ENCODE results near the gene ATL1.

ATL1 gene

DNA sequence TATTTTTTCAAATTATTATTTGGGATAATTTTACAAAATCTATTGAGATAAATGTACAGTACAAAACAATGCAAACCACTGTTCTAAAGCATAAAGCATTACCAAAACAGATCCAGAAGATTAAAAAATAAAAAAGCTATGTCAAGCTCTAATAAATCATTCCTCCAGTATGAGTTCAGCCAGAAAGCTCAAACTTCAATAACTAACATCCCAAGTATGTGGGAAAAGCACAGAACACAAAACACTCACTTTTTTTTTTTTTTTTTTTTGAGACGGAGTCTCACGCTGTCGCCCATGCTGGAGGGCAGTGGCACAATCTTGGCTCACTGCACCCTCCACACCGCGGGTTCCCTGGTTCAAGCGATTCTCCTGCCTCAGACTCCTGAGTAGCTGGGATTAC, 96.8 kb downstream of the ATL1 start:
- Histone ChIP-seq H3K27ac (ENCODE audit: extremely low read depth, low read depth, low read length) (no peak overlapping the region), H3K4me3 (ENCODE audit: low read depth, low read length) (no peak overlapping the region), H3K4me1 (ENCODE audit: control insufficient read depth, insufficient read depth, low read length) (peaks cover 14% of the 10 kb centered on the region), H3K36me3 (ENCODE audit: control insufficient read depth in 2 of 2, insufficient read depth in 1 of 2, low read length in 2 of 2) (peaks cover 0 to 12% of the 10 kb centered on the region in 2 experiments; a peak in 2 of 3 replicates), H3K9me3 (ENCODE audit: control insufficient read depth, insufficient read depth, low read depth, low read length) (no peaks in the 10 kb centered on the region)
- POLR2A ChIA-PET = interaction anchor here (0.5 to 0.8 kb wide), 3 partner anchors 10 to 97 kb away, joined by 3 to 4 read pairs (median 3); partner anchors contain the start of genes ATL1 and SAV1
- CTCF ChIA-PET = interaction anchor here (0.7 to 1.2 kb wide), 3 partner anchors 118 to 203 kb away, joined by 3 read pairs; no protein-coding TSS in a partner anchor
- TF ChIP-seq ZNF830 (tag by site-specific recombination; IDR thresholded peaks at IDR 0.05; ENCODE audit: low read depth) (no peak), KLF8 (tag by site-specific recombination; IDR thresholded peaks at IDR 0.05) (no peak), ZNF202 (tag by site-specific recombination; IDR thresholded peaks at IDR 0.05; ENCODE audit: borderline replicate concordance) (no peak), ZNF704 (tag by site-specific recombination; IDR thresholded peaks at IDR 0.05) (no peak), ZNF19 (tag by site-specific recombination; IDR thresholded peaks at IDR 0.05; ENCODE audit: low read depth) (no peak), PATZ1 (tag by site-specific recombination; IDR thresholded peaks at IDR 0.05) (no peak), SALL2 (tag by site-specific recombination; IDR thresholded peaks at IDR 0.05; ENCODE audit: borderline replicate concordance) (no peak), ZNF391 (tag by site-specific recombination; IDR thresholded peaks at IDR 0.05; ENCODE audit: borderline replicate concordance, low read depth) (no peak), ZNF433 (tag by site-specific recombination; IDR thresholded peaks at IDR 0.05; ENCODE audit: low read depth) (no peak), ZNF37A (tag by site-specific recombination; IDR thresholded peaks at IDR 0.05) (no peak)
- TF ChIP-seq, protein P1, sequence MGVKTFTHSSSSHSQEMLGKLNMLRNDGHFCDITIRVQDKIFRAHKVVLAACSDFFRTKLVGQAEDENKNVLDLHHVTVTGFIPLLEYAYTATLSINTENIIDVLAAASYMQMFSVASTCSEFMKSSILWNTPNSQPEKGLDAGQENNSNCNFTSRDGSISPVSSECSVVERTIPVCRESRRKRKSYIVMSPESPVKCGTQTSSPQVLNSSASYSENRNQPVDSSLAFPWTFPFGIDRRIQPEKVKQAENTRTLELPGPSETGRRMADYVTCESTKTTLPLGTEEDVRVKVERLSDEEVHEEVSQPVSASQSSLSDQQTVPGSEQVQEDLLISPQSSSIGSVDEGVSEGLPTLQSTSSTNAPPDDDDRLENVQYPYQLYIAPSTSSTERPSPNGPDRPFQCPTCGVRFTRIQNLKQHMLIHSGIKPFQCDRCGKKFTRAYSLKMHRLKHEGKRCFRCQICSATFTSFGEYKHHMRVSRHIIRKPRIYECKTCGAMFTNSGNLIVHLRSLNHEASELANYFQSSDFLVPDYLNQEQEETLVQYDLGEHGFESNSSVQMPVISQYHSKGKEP (tag by site-specific recombination; IDR thresholded peaks at IDR 0.05) = no peak

- CTCF ChIA-PET = interaction anchor here (1.0 to 1.1 kb wide), 2 partner anchors 56 to 202 kb away, joined by 3 read pairs; no protein-coding TSS in a partner anchor
- Histone ChIP-seq H3K27ac (ENCODE audit: extremely low read depth, low read depth, low read length) (no peak overlapping the region), H3K4me3 (ENCODE audit: low read depth, low read length) (no peak overlapping the region), H3K4me1 (ENCODE audit: control insufficient read depth, insufficient read depth, low read length) (peaks cover 14% of the 10 kb centered on the region), H3K36me3 (ENCODE audit: control insufficient read depth in 2 of 2, insufficient read depth in 1 of 2, low read length in 2 of 2) (peaks cover 0 to 14% of the 10 kb centered on the region in 2 experiments), H3K9me3 (ENCODE audit: control insufficient read depth, insufficient read depth, low read depth, low read length) (no peaks in the 10 kb centered on the region)
- POLR2A ChIA-PET = interaction anchor here (1.0 kb wide), 1 partner anchor 18 kb away, joined by 3 read pairs; no protein-coding TSS in a partner anchor
- TF ChIP-seq ZNF549 (tag by site-specific recombination; IDR thresholded peaks at IDR 0.05) (no peak), ZNF366 (tag by site-specific recombination; conservative IDR thresholded peaks at IDR 0.05) (no peak), ZNF280D (tag by site-specific recombination; IDR thresholded peaks at IDR 0.05) (no peak), TSHZ1 (tag by site-specific recombination; IDR thresholded peaks at IDR 0.05; ENCODE audit: borderline replicate concordance) (no peak), ZXDB (tag by site-specific recombination; IDR thresholded peaks at IDR 0.05) (no peak), FEZF1 (tag by site-specific recombination; IDR thresholded peaks at IDR 0.05) (no peak), KLF17 (tag by site-specific recombination; IDR thresholded peaks at IDR 0.05) (no peak), SETDB1 (IDR thresholded peaks at IDR 0.05; ENCODE audit: insufficient read length, low read length) (no peak), ZNF311 (tag by site-specific recombination; IDR thresholded peaks at IDR 0.05; ENCODE audit: borderline replicate concordance) (no peak), ZNF341 (tag by site-specific recombination; IDR thresholded peaks at IDR 0.05; ENCODE audit: low read depth) (no peak), ZNF544 (tag by site-specific recombination; IDR thresholded peaks at IDR 0.05) (no peak)
Observed at GRCh38 chr14:50657753-50658152, 97.8 kb downstream of the ATL1 start.

Data from HEK293 (cell line).